GM23338 (cell line): ENCODE results near the gene NOXA1.

ENCODE experiments used
- CREB1 ChIP-seq: fragments of 250-450 bp; sonication (Bioruptor Pico); IDR thresholded peaks from 2 replicates; pipeline ENCODE4 v1.5.0; 2020; ENCODE audit warnings: low read depth, mild to moderate bottlenecking, moderate library complexity
- CTCF ChIP-seq, 2 experiments: fragments of 200-600 bp in 1 of 2; sonication (generic) in 1 of 2; conservative IDR thresholded peaks; 2 replicates each; pipeline versions ENCODE4 v1.5.1 to v1.6.1; 2016 to 2017; ENCODE audit warnings: antibody characterized with exemption in 2 of 2, low read depth in 2 of 2, mild to moderate bottlenecking in 2 of 2, moderate library complexity in 1 of 2
- EZH2 ChIP-seq: fragments of 200-600 bp; sonication (generic); IDR thresholded peaks from one replicate; pipeline ENCODE4 v1.8.0; 2017; ENCODE audit warnings: antibody characterized with exemption, mild to moderate bottlenecking, low read depth; ENCODE audit not compliant: unreplicated experiment
- EZH2phosphoT487 ChIP-seq: fragments of 200-600 bp; sonication (generic); IDR thresholded peaks from one replicate; pipeline ENCODE4 v1.8.1; 2018; ENCODE audit warnings: antibody characterized with exemption; ENCODE audit not compliant: unreplicated experiment
- JUNB ChIP-seq: IDR thresholded peaks from one replicate; pipeline ENCODE4 v1.6.1; 2016; ENCODE audit warnings: antibody characterized with exemption; ENCODE audit not compliant: unreplicated experiment
- NANOG ChIP-seq: IDR thresholded peaks from 2 replicates; pipeline ENCODE4 v1.6.1; 2016; ENCODE audit warnings: antibody characterized with exemption, borderline replicate concordance
- POLR2AphosphoS5 ChIP-seq: IDR thresholded peaks from 2 replicates; pipeline ENCODE4 v1.6.1; 2016; ENCODE audit warnings: antibody characterized with exemption, low read depth
- REST ChIP-seq: IDR thresholded peaks from one replicate; pipeline ENCODE4 v1.6.1; 2018; ENCODE audit warnings: antibody characterized with exemption; ENCODE audit not compliant: unreplicated experiment
- ZNF331 ChIP-seq: fragments of 250-450 bp; sonication (Bioruptor Pico); IDR thresholded peaks from 2 replicates; pipeline ENCODE4 v1.5.0; 2020; ENCODE audit warnings: low read depth, mild to moderate bottlenecking, moderate library complexity

GRCh38 chr9:137462396-137462985 is 39.3 kb downstream of the NOXA1 start:
- TF ChIP-seq POLR2AphosphoS5 (no peak), CTCF (conservative IDR thresholded peaks at IDR 0.05; ENCODE audit: low read depth in 2 of 2) (no peak), NANOG (no peak), EZH2 (no peak), ZNF331 (CRISPR knock-in tag) (no peak), REST (no peak), EZH2phosphoT487 (no peak), CREB1 (CRISPR knock-in tag) (no peak), JUNB (no peak)
